Measurements from ENCODE around the gene ARID2.

ARID2 gene

DNA sequence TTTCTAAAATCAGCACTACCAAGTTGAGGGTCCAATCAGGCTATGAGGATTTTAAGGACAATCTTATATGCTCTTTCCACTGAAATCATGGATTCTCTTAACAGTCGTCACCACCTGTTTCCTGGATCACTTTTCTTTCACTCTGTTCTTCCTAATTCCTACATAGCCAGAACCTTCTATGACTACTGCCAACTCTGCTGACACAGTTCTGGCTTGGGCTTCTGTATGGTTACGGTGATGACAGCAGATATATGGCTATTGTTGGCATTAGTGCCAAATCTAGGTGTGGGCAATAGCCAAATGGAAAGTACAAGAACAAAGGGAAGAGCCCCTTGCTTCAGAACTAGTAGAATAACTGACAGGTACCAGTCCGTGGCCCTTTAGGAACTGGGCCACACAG lies 124.0 kb downstream of the ARID2 start:
- H3K4me1 ChIP-seq (ENCODE audit: low read depth, poor library complexity, severe bottlenecking): no peaks in the 10 kb centered on the region
- H3K27me3 ChIP-seq (ENCODE audit: insufficient read depth, low read depth): no peaks in the 10 kb centered on the region
- H3K4me2 ChIP-seq: no peak overlapping the region
- H3K9ac ChIP-seq: no peak overlapping the region
- TF ChIP-seq, protein P1, sequence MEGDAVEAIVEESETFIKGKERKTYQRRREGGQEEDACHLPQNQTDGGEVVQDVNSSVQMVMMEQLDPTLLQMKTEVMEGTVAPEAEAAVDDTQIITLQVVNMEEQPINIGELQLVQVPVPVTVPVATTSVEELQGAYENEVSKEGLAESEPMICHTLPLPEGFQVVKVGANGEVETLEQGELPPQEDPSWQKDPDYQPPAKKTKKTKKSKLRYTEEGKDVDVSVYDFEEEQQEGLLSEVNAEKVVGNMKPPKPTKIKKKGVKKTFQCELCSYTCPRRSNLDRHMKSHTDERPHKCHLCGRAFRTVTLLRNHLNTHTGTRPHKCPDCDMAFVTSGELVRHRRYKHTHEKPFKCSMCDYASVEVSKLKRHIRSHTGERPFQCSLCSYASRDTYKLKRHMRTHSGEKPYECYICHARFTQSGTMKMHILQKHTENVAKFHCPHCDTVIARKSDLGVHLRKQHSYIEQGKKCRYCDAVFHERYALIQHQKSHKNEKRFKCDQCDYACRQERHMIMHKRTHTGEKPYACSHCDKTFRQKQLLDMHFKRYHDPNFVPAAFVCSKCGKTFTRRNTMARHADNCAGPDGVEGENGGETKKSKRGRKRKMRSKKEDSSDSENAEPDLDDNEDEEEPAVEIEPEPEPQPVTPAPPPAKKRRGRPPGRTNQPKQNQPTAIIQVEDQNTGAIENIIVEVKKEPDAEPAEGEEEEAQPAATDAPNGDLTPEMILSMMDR (conservative IDR thresholded peaks at IDR 0.05; ENCODE audit: low read depth, low read length): no peak
- H2AFZ ChIP-seq (ENCODE audit: low read depth): no peak overlapping the region
- H4K20me1 ChIP-seq (ENCODE audit: insufficient read depth): no peaks in the 10 kb centered on the region
- H3K27ac ChIP-seq: no peak overlapping the region
- peaks cover 15% of the 10 kb centered on the region; the same call in 1 of the 2 replicates for H3K36me3 ChIP-seq (ENCODE audit: insufficient read depth)
- no peak overlapping the region for H3K4me3 ChIP-seq (IDR thresholded peaks at IDR 0.05; ENCODE audit: insufficient read depth, low read depth, low read length)
- no peaks in the 10 kb centered on the region for H3K79me2 ChIP-seq (ENCODE audit: insufficient read depth, low read depth)

DNA sequence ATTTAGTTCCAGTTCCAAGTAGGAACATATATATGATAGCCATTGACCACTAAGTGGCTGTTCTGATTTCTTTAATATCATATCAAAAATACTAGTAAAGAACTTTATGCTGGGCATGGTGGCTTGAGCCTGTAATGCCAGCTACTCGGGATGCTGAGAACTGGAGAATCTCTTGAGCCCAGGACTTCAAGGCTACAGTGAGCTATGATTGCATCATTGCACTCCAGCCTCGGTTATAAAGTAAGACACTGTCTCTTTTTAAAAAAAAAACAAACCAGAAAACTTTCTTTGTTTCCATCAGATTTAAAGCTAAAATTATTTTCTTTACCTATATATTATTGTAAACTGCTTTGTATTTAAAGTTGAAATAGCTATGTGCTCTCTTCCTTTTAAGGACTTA lies 133.8 kb downstream of the ARID2 start:
- Histone ChIP-seq H3K4me3 (IDR thresholded peaks at IDR 0.05; ENCODE audit: insufficient read depth, low read depth, low read length) (no peak overlapping the region), H3K36me3 (ENCODE audit: insufficient read depth) (peaks cover 6% of the 10 kb centered on the region; the same call in 1 of the 2 replicates), H3K27me3 (ENCODE audit: insufficient read depth, low read depth) (no peaks in the 10 kb centered on the region), H3K9ac (no peak overlapping the region), H2AFZ (ENCODE audit: low read depth) (no peak overlapping the region), H3K4me2 (no peak overlapping the region), H3K4me1 (ENCODE audit: low read depth, poor library complexity, severe bottlenecking) (no peaks in the 10 kb centered on the region), H3K27ac (no peak overlapping the region), H4K20me1 (ENCODE audit: insufficient read depth) (no peaks in the 10 kb centered on the region; the same call in 1 of the 2 replicates), H3K79me2 (ENCODE audit: insufficient read depth, low read depth) (no peaks in the 10 kb centered on the region)
- TF ChIP-seq, protein P1 (conservative IDR thresholded peaks at IDR 0.05; ENCODE audit: low read depth, low read length): no peak

DNA sequence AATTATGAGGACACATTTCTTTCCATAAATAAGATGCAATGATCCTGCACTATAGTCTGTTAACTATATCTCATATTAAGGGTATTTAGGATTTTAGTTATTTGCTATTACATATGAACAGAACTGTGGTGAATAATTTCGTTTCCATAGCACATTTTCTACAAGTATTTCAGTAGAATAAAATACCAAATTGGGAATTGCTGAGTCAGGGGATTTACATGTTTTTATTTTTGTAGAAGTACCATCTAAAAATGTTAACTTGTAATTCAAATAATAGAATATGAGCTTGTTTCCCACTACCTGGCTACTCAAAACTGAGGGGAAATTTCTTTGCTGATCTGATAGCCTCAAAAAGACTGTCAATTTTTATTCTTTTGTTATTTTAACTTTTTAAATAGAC lies 136.8 kb downstream of the ARID2 start:
- Histone ChIP-seq H3K9ac (no peak overlapping the region), H3K79me2 (ENCODE audit: insufficient read depth, low read depth) (no peaks in the 10 kb centered on the region), H3K27ac (no peak overlapping the region), H3K27me3 (ENCODE audit: insufficient read depth, low read depth) (no peaks in the 10 kb centered on the region), H3K4me3 (IDR thresholded peaks at IDR 0.05; ENCODE audit: insufficient read depth, low read depth, low read length) (no peak overlapping the region), H2AFZ (ENCODE audit: low read depth) (no peak overlapping the region), H3K4me2 (no peak overlapping the region), H3K4me1 (ENCODE audit: low read depth, poor library complexity, severe bottlenecking) (no peaks in the 10 kb centered on the region), H3K36me3 (ENCODE audit: insufficient read depth) (peaks cover 6% of the 10 kb centered on the region; the same call in 1 of the 2 replicates), H4K20me1 (ENCODE audit: insufficient read depth) (no peaks in the 10 kb centered on the region)
- TF ChIP-seq, protein P1 (conservative IDR thresholded peaks at IDR 0.05; ENCODE audit: low read depth, low read length): no peak

DNA sequence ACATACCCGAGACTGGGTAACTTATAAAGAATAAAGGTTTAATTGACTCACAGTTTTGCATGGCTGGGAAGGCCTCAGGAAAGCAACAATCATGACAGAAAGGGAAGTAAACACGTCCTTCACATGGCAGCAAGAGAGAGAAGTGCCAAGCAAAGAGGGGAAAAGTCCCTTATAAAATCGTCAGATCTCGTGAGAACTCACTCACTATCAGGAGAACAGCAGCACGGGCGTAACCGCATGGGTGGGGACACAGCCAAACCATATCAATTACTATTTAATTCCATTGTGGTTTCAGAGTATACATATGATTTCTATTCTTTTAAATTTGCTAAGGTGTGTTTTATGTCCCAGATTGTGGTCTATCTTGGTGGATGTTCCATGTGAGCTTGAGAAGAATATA lies 142.9 kb downstream of the ARID2 start:
- no peak overlapping the region for H3K4me2 ChIP-seq
- no peak overlapping the region for H2AFZ ChIP-seq (ENCODE audit: low read depth)
- H3K36me3 ChIP-seq (ENCODE audit: insufficient read depth): peaks cover 10% of the 10 kb centered on the region; the same call in 1 of the 2 replicates
- no peaks in the 10 kb centered on the region for H4K20me1 ChIP-seq (ENCODE audit: insufficient read depth)
- H3K27me3 ChIP-seq (ENCODE audit: insufficient read depth, low read depth): no peaks in the 10 kb centered on the region
- TF ChIP-seq, protein P1 (conservative IDR thresholded peaks at IDR 0.05; ENCODE audit: low read depth, low read length): no peak
- no peak overlapping the region for H3K27ac ChIP-seq
- no peak overlapping the region for H3K4me3 ChIP-seq (IDR thresholded peaks at IDR 0.05; ENCODE audit: insufficient read depth, low read depth, low read length)
- no peaks in the 10 kb centered on the region for H3K79me2 ChIP-seq (ENCODE audit: insufficient read depth, low read depth)
- H3K9ac ChIP-seq: no peak overlapping the region
- H3K4me1 ChIP-seq (ENCODE audit: low read depth, poor library complexity, severe bottlenecking): peaks cover 5% of the 10 kb centered on the region

Data from KMS-11 (cell line).